Measurements from ENCODE around the gene KCNG4. TPM values are rescaled to one million over a fixed set of nuclear protein-coding genes. Genes with fewer than 3 reads are reported as not detected.

The KCNG4 gene
- total RNA-seq, 1 experiment from 2014 or later: not detected

DNA sequence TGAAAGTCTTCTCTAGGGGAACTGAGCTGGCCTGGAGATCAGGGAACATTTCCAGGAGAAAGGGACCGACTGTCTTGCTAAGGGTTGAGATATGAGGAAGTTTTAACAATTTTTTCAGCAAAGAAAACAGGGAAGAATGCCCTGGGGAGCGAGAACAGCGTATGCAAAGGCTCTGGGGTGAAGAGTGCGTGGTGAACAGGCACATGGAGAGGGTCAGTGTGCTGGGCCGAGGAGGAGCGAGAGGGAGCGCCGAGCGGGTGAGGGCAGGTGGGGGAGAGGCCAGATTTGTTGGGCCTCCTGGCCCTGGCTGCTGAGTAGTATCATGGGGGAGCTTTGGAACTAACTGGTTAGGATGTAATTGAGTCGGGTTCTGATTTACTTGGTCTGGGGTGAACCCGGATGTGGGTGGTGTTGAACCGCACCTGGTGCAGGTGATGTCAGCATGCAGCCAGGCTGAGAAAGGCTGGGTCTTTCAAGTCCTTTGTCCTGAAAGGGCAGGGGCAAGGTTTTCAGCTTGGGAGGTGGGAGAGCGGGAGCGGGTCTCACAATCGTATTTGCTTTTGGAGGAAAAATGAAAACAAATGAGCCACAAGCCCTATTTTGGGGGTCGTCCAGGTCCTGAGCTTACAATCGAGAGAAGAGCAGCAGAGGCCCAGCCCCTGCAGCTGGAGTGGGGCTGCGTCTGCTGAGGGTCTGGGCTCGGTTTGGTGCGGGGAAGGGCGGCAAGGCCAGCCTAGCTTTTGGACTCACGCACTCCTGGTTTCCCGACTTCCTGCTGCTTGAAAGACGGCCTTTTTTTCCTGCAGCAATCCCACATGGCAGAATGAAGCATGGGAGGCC is 43.7 kb upstream of the KCNG4 start:
- peak overlapping the region in 1 of 2 experiments; percentile 66; a peak in 2 of 5 replicates for H3K4me3 Mint-ChIP-seq
- Histone ChIP-seq H4K91ac (ENCODE audit: insufficient read length, low read depth, low read length) (no peak overlapping the region), H4K5ac (ENCODE audit: insufficient read length, low read depth, low read length) (no peak overlapping the region), H3K23me2 (ENCODE audit: insufficient read length, low read depth, low read length, poor library complexity, severe bottlenecking) (no peaks in the 10 kb centered on the region), H4K8ac (replicated peaks; ENCODE audit: insufficient read length, low read depth, low read length) (no peak overlapping the region), H2AFZ (ENCODE audit: low read length) (no peak overlapping the region), H2BK15ac (ENCODE audit: low read depth, low read length) (no peak overlapping the region), H3K79me2 (ENCODE audit: insufficient read depth, low read length) (no peaks in the 10 kb centered on the region), H2BK5ac (ENCODE audit: insufficient read length, low read length) (no peak overlapping the region), H2AK5ac (ENCODE audit: insufficient read length, low read length) (no peak overlapping the region), H3K4me1 (ENCODE audit: insufficient read depth, low read length) (peaks cover 4% of the 10 kb centered on the region; the same call in 1 of the 2 replicates), H3K9me3 (ENCODE audit: control insufficient read depth, low read depth, low read length) (no peaks in the 10 kb centered on the region), H4K20me1 (ENCODE audit: control insufficient read depth, insufficient read depth, insufficient read length) (no peaks in the 10 kb centered on the region), H3K4me2 (ENCODE audit: insufficient read depth, insufficient read length, low read length) (peak overlapping the region; percentile 7), H2BK20ac (ENCODE audit: low read depth, low read length, poor library complexity, severe bottlenecking) (no peak overlapping the region), H3K27ac (ENCODE audit: insufficient read length, low read depth, low read length) (no peak overlapping the region), H3T11ph (ENCODE audit: low read length) (no peak overlapping the region), H2BK12ac (ENCODE audit: insufficient read length, low read depth, low read length) (no peak overlapping the region), H3K23ac (ENCODE audit: insufficient read length, low read depth, low read length) (no peak overlapping the region), H3K9ac (ENCODE audit: extremely low read depth, insufficient read length, low read length) (no peak overlapping the region), H3K4ac (ENCODE audit: low read depth, low read length) (no peak overlapping the region), H3K14ac (ENCODE audit: insufficient read depth, low read length) (peak overlapping the region; percentile 46), H2BK120ac (ENCODE audit: low read depth, low read length, poor library complexity, severe bottlenecking) (no peak overlapping the region), H3K27me3 (ENCODE audit: insufficient read depth, low read length) (no peaks in the 10 kb centered on the region), H3K56ac (ENCODE audit: insufficient read length, low read depth, low read length) (no peak overlapping the region), H3K18ac (ENCODE audit: insufficient read length, low read depth, low read length) (peak overlapping the region; percentile 18), H3K79me1 (ENCODE audit: insufficient read depth, low read depth, low read length, poor library complexity, severe bottlenecking) (no peaks in the 10 kb centered on the region)
- H3K27ac Mint-ChIP-seq: peak overlapping the region; percentile 9 to 57 (median 14); a peak in 4 of 7 replicates
- TF ChIP-seq, protein P1, sequence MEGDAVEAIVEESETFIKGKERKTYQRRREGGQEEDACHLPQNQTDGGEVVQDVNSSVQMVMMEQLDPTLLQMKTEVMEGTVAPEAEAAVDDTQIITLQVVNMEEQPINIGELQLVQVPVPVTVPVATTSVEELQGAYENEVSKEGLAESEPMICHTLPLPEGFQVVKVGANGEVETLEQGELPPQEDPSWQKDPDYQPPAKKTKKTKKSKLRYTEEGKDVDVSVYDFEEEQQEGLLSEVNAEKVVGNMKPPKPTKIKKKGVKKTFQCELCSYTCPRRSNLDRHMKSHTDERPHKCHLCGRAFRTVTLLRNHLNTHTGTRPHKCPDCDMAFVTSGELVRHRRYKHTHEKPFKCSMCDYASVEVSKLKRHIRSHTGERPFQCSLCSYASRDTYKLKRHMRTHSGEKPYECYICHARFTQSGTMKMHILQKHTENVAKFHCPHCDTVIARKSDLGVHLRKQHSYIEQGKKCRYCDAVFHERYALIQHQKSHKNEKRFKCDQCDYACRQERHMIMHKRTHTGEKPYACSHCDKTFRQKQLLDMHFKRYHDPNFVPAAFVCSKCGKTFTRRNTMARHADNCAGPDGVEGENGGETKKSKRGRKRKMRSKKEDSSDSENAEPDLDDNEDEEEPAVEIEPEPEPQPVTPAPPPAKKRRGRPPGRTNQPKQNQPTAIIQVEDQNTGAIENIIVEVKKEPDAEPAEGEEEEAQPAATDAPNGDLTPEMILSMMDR (conservative IDR thresholded peaks at IDR 0.05): no peak
- peaks cover 0 to 2% (median 0%) of the 10 kb centered on the region in 3 experiments; a peak in 1 of 7 replicates for H3K36me3 Mint-ChIP-seq (ENCODE audit: insufficient read depth in 1 of 3, low read depth in 3 of 3)
- H3K9me3 Mint-ChIP-seq: peaks cover 0 to 4% of the 10 kb centered on the region in 2 experiments; a peak in 3 of 5 replicates
- H3K4me1 Mint-ChIP-seq: peaks cover 26 to 35% of the 10 kb centered on the region in 2 experiments
- peaks cover 12% of the 10 kb centered on the region for H3K27me3 Mint-ChIP-seq (ENCODE audit: low read depth)
- DNase-seq: no peak
- WGBS (ENCODE audit: extremely low coverage, insufficient read length, low lambda C conversion rate): no CpG with 5 or more reads among the region's 24 CpGs
